HepG2 (cell line): Measurements from ENCODE around the gene TMCO2. TPM values are rescaled to one million over a fixed set of nuclear protein-coding genes. Genes with fewer than 3 reads are reported as not detected.

Experiments
- CCAR2 ChIP-seq: fragments of 200-400 bp; formaldehyde crosslinking; optimal IDR thresholded peaks from 2 replicates; pipeline ENCODE3; 2018; ENCODE audit warnings: low read depth, mild to moderate bottlenecking, low read length, moderate library complexity
- ELK4 ChIP-seq: sonication (generic); formaldehyde crosslinking; IDR thresholded peaks from 2 replicates; pipeline ENCODE4 v1.9.0; 2021; ENCODE audit warnings: missing genetic modification reagents, borderline replicate concordance
- HOMEZ ChIP-seq: IDR thresholded peaks from 2 replicates; pipeline ENCODE4 v1.6.1; 2016; ENCODE audit warnings: low read depth
- KLF12 ChIP-seq: sonication (generic); formaldehyde crosslinking; IDR thresholded peaks from 2 replicates; pipeline ENCODE4 v1.4.0; 2020; ENCODE audit warnings: missing genetic modification reagents, borderline replicate concordance
- KMT2A ChIP-seq: sonication (generic); formaldehyde crosslinking; IDR thresholded peaks from 2 replicates; pipeline ENCODE4 v1.4.0; 2020; ENCODE audit warnings: missing genetic modification reagents
- KMT2B ChIP-seq: IDR thresholded peaks from 2 replicates; pipeline ENCODE4 v1.6.1; 2016; ENCODE audit warnings: missing genetic modification reagents, missing compliant biosample characterization
- RARA ChIP-seq: IDR thresholded peaks from 2 replicates; pipeline ENCODE4 v1.6.1; 2016; ENCODE audit warnings: missing genetic modification reagents, missing compliant biosample characterization
- SRSF9 ChIP-seq: fragments of 200-400 bp; formaldehyde crosslinking; IDR thresholded peaks from 2 replicates; pipeline ENCODE4 v1.6.1; 2018; ENCODE audit warnings: borderline replicate concordance, mild to moderate bottlenecking, low read depth, low read length; ENCODE audit not compliant: insufficient read depth, poor library complexity, severe bottlenecking
- SUZ12 ChIP-seq: fragments of 150-350 bp; IDR thresholded peaks from 2 replicates; pipeline ENCODE4 v1.6.1; 2014; ENCODE audit warnings: low read depth, low read length
- U2AF2 ChIP-seq: fragments of 200-400 bp; formaldehyde crosslinking; IDR thresholded peaks from 2 replicates; pipeline ENCODE4 v1.6.1; 2017; ENCODE audit warnings: low read depth, mild to moderate bottlenecking, low read length
- ZBTB25 ChIP-seq: IDR thresholded peaks from 2 replicates; pipeline ENCODE4 v1.6.1; 2018; ENCODE audit warnings: missing genetic modification reagents
- ZBTB38 ChIP-seq: sonication (generic); formaldehyde crosslinking; IDR thresholded peaks from 2 replicates; pipeline ENCODE4 v1.5.1; 2020; ENCODE audit warnings: mild to moderate bottlenecking, missing genetic modification reagents
- ZNF12 ChIP-seq: sonication (generic); formaldehyde crosslinking; IDR thresholded peaks from 2 replicates; pipeline ENCODE4 v1.5.0; 2020; ENCODE audit warnings: missing genetic modification reagents
- ZNF280D ChIP-seq: sonication (generic); formaldehyde crosslinking; IDR thresholded peaks from 2 replicates; pipeline ENCODE4 v1.5.1; 2020; ENCODE audit warnings: mild to moderate bottlenecking, missing genetic modification reagents
- ZNF281 ChIP-seq: sonication (generic); formaldehyde crosslinking; IDR thresholded peaks from 2 replicates; pipeline ENCODE4 v1.4.0; 2020; ENCODE audit warnings: missing genetic modification reagents, borderline replicate concordance
- ZNF451 ChIP-seq: sonication (generic); formaldehyde crosslinking; IDR thresholded peaks from 2 replicates; pipeline ENCODE4 v1.5.0; 2020; ENCODE audit warnings: mild to moderate bottlenecking, missing genetic modification reagents
- ZNF777 ChIP-seq: sonication (generic); formaldehyde crosslinking; IDR thresholded peaks from 2 replicates; pipeline ENCODE4 v1.4.0; 2020; ENCODE audit warnings: missing genetic modification reagents
- ZSCAN12 ChIP-seq: sonication (generic); formaldehyde crosslinking; IDR thresholded peaks from 2 replicates; pipeline ENCODE4 v1.9.0; 2021; ENCODE audit warnings: mild to moderate bottlenecking, missing genetic modification reagents
- ZSCAN30 ChIP-seq: sonication (generic); formaldehyde crosslinking; IDR thresholded peaks from 2 replicates; pipeline ENCODE4 v1.5.0; 2020; ENCODE audit warnings: mild to moderate bottlenecking, missing genetic modification reagents
- polyA plus RNA-seq, 8 experiments: library from polyadenylated mRNA; depleted of rRNA in 3 of 8; stranded (reverse) in 7 of 8; unstranded in 1 of 8; fragments of >200 nt; fragmentation: Illumina TruSeq in 4 of 8; extraction: Trizol in 4 of 8; gene quantifications; 2 replicates each; pipeline versions ENCODE4 v1.2.1 to v1.2.3, GENCODE V29; 2011 to 2016; ENCODE audit warnings: low read depth in 4 of 8, missing spikeins in 1 of 8, mixed read lengths in 1 of 8; ENCODE audit not compliant: insufficient read depth in 1 of 8
- total RNA-seq, 5 experiments: library from RNA; depleted of rRNA; stranded (reverse); fragments of >200 nt; fragmentation: Illumina TruSeq; extraction: Trizol; gene quantifications; 2 replicates each; pipeline ENCODE4 v1.2.3, GENCODE V29; 2016; ENCODE audit warnings: low read depth in 1 of 5

The TMCO2 gene
- total and polyA plus RNA-seq, 2 of the 13 experiments (the other 11 are each of a cell fraction or from before 2014, with no cell fraction given), result not detected

- TF ChIP-seq ELK4 (CRISPR knock-in tag) (0 out of 2 replicates have a peak, but pooled peaks have one; percentile 11), ZNF777 (CRISPR knock-in tag) (no peak), KMT2A (CRISPR knock-in tag) (peak; percentile 99), RARA (CRISPR knock-in tag) (peak; percentile 58), KLF12 (peak; percentile 75; the same call in 1 of the 2 replicates), ZNF281 (peak; percentile 90), ZNF451 (CRISPR knock-in tag) (peak; percentile 80; the same call in 1 of the 2 replicates), ZNF280D (CRISPR knock-in tag) (peak; percentile 77; the same call in 1 of the 2 replicates), ZNF12 (CRISPR knock-in tag) (peak; percentile 78; the same call in 1 of the 2 replicates), SUZ12 (0 out of 2 replicates have a peak, but pooled peaks have one; percentile 3), CCAR2 (no peak), ZSCAN30 (CRISPR knock-in tag) (peak; percentile 64; the same call in 1 of the 2 replicates), HOMEZ (CRISPR knock-in tag) (peak; percentile 66), SRSF9 (no peak), ZBTB25 (CRISPR knock-in tag) (peak; percentile 95), ZBTB38 (CRISPR knock-in tag) (peak; percentile 63; the same call in 1 of the 2 replicates), U2AF2 (no peak), ZSCAN12 (CRISPR knock-in tag) (no peak), KMT2B (CRISPR knock-in tag) (peak; percentile 99)
Measured at GRCh38 chr1:40257688-40258444, 10.1 kb downstream of the TMCO2 start, which contains the start of gene ZMPSTE24 (continued).
